HG03565 (cell line): ENCODE data around the gene PCNX1.
"Not testable (repeated sequence)": the region's sequence is repeated elsewhere in the genome, so short reads cannot be mapped to it uniquely, and the experiment has no call there.

Experiments
- ATAC-seq: cut with Tn5 transposase; IDR thresholded peaks from one replicate; pipeline ENCODE4 v1.9.1; 2021; ENCODE audit warnings: mild to moderate bottlenecking, moderate library complexity; ENCODE audit not compliant: unreplicated experiment

The PCNX1 gene

GRCh38 chr14:71119075-71119474 lies 211.8 kb downstream of the PCNX1 start:
- no peak for ATAC-seq

GRCh38 chr14:71119832-71120231 lies 212.6 kb downstream of the PCNX1 start:
- ATAC-seq: no peak

GRCh38 chr14:71121001-71121400 lies 213.7 kb downstream of the PCNX1 start:
- ATAC-seq: no peak

GRCh38 chr14:71121711-71122110 lies 214.5 kb downstream of the PCNX1 start:
- ATAC-seq: no peak

GRCh38 chr14:71122866-71123565 lies 215.8 kb downstream of the PCNX1 start:
- ATAC-seq: no peak

- no peak for ATAC-seq
Measured at GRCh38 chr14:71123579-71124135, 216.4 kb downstream of the PCNX1 start.

GRCh38 chr14:71129716-71130490 lies 222.6 kb downstream of the PCNX1 start:
- not testable (repeated sequence) for ATAC-seq

GRCh38 chr14:71130491-71131179 lies 223.4 kb downstream of the PCNX1 start:
- ATAC-seq: no peak

- ATAC-seq: no peak
Measured at GRCh38 chr14:71133296-71133695, 226.0 kb downstream of the PCNX1 start.

GRCh38 chr14:71135496-71135895 lies 228.2 kb downstream of the PCNX1 start:
- no peak for ATAC-seq

GRCh38 chr14:71135911-71136310 lies 228.7 kb downstream of the PCNX1 start:
- ATAC-seq: no peak

- no peak for ATAC-seq
Measured at GRCh38 chr14:71136386-71137060, 229.3 kb downstream of the PCNX1 start.

- no peak for ATAC-seq
Measured at GRCh38 chr14:71137536-71138447, 230.5 kb downstream of the PCNX1 start.

- ATAC-seq: no peak
Measured at GRCh38 chr14:71138448-71139293, 231.4 kb downstream of the PCNX1 start.

- ATAC-seq: no peak
Measured at GRCh38 chr14:71139294-71139946, 232.2 kb downstream of the PCNX1 start.

- ATAC-seq: no peak
Measured at GRCh38 chr14:71140157-71140556, 232.9 kb downstream of the PCNX1 start.

GRCh38 chr14:71141701-71142374 lies 234.6 kb downstream of the PCNX1 start:
- ATAC-seq: no peak
